Lower lobe of right lung (tissue), 2 donors: ENCODE results near the gene TMEM259. TPM values are rescaled to one million over a fixed set of nuclear protein-coding genes. Genes with fewer than 3 reads are reported as not detected.

Source experiments
- ATAC-seq, 2 donors: fragments of 200-7000 bp; cut with Tn5 transposase; one replicate each; pipeline ENCODE4 v1.9.1; 2020 to 2022; ENCODE audit warnings: mild to moderate bottlenecking in 2 of 2, moderate library complexity in 2 of 2
- DNase-seq: peaks from one replicate; pipeline ENCODE4 v3.0.0-alpha.2; 2020
- H3K27ac ChIP-seq: fragments of 200-600 bp; one replicate; pipeline ENCODE4 v1.8.0; 2022
- H3K27me3 ChIP-seq: fragments of 200-600 bp; one replicate; pipeline ENCODE4 v1.8.0; 2022; ENCODE audit warnings: low read depth
- H3K36me3 ChIP-seq: fragments of 200-600 bp; one replicate; pipeline ENCODE4 v1.8.0; 2022; ENCODE audit warnings: mild to moderate bottlenecking
- H3K4me1 ChIP-seq: fragments of 200-600 bp; one replicate; pipeline ENCODE4 v1.8.0; 2022
- H3K4me3 ChIP-seq: fragments of 200-600 bp; one replicate; pipeline ENCODE4 v1.8.0; 2022; ENCODE audit warnings: mild to moderate bottlenecking
- H3K9me3 ChIP-seq: fragments of 200-600 bp; one replicate; pipeline ENCODE4 v1.8.0; 2022
- intact Hi-C: fragments of 100-400 bp; cut with DNase I; formaldehyde crosslinking; loops from one replicate; pipeline ENCODE4 v1.11.0; 2022
- total RNA-seq: library from RNA; stranded (reverse); fragmentation: NEBNext Ultra II Directional; extraction: Animal tissue kit (Norgen Biotek cat#: 25700); gene quantifications from one replicate; pipeline ENCODE4 v1.2.1, GENCODE V29; 2021
- TF ChIP-seq, protein P1 (sequence below): fragments of 200-600 bp; IDR thresholded peaks from one replicate; pipeline ENCODE4 v1.8.0; 2022; ENCODE audit warnings: antibody characterized with exemption, mild to moderate bottlenecking
- donor health status: DM: no; HTN: yes; CAD: no; lungs with severe emphysema.

TMEM259 gene
- total RNA-seq, 1 donor from 2014 or later, result 159 TPM

DNA sequence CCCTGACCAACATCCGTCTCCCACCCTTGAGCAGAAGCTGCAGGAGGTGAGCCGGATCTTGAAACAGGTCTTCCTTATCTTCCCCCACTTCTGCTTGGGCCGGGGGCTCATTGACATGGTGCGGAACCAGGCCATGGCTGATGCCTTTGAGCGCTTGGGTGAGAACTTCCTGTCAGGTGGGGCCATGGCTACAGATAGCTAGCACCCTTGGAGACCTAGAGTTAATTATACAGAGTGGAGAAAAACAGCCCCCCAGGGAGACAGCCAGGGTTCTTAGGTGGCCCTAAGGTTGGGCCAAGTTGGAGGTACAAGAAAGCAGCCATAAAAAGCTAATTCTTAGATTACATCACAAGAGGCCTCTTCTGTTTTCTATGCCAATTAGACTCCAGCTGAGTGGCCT is 37.2 kb upstream of the TMEM259 start:
- H3K9me3 ChIP-seq, result peaks cover 20% of the 10 kb centered on the region
- H3K36me3 ChIP-seq, result peaks cover 6% of the 10 kb centered on the region
- no peaks in the 10 kb centered on the region for H3K4me1 ChIP-seq
- intact Hi-C loops, result no loop called here
- no peak overlapping the region for H3K27ac ChIP-seq
- TF ChIP-seq, protein P1, sequence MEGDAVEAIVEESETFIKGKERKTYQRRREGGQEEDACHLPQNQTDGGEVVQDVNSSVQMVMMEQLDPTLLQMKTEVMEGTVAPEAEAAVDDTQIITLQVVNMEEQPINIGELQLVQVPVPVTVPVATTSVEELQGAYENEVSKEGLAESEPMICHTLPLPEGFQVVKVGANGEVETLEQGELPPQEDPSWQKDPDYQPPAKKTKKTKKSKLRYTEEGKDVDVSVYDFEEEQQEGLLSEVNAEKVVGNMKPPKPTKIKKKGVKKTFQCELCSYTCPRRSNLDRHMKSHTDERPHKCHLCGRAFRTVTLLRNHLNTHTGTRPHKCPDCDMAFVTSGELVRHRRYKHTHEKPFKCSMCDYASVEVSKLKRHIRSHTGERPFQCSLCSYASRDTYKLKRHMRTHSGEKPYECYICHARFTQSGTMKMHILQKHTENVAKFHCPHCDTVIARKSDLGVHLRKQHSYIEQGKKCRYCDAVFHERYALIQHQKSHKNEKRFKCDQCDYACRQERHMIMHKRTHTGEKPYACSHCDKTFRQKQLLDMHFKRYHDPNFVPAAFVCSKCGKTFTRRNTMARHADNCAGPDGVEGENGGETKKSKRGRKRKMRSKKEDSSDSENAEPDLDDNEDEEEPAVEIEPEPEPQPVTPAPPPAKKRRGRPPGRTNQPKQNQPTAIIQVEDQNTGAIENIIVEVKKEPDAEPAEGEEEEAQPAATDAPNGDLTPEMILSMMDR, result no peak
- DNase-seq, result no peak
- H3K27me3 ChIP-seq, result no peaks in the 10 kb centered on the region
- no peak overlapping the region for H3K4me3 ChIP-seq
- no peak for ATAC-seq

DNA sequence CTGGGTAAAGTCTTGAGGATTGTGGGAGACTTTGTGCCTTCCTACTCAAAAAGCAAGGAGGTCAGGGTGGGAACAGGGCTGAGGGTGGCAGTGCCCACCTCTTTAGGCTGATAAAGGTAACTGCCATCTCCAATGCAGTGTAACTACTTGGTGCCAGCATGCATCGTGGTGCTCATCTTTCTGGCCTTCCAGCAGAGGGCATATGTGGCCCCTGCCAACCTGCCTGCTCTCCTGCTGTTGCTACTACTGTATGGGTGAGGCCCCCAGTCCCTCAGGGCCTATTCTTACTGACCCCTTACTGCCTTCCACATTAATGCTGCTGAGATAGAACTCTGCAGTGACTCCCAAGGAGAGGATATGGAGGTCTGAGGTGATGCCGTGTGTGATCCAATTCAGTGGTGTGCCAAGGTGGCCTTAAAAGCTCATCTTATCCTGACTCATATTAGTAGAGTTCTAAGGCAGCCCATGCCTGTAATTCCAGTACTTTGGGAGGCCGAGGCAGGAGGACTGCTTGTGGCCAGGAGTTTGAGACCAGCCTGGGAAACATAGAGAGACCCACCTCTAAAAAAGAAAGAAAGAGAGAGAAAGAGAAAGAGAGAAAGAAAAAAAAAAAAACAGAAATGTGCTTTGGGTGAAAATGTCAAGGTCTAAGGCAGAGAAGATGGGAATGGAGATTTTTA is 36.4 kb upstream of the TMEM259 start:
- peak; percentile 30 to 66 for ATAC-seq
- Histone ChIP-seq H3K4me3 (no peak overlapping the region), H3K4me1 (no peaks in the 10 kb centered on the region), H3K27ac (no peak overlapping the region), H3K27me3 (no peaks in the 10 kb centered on the region), H3K36me3 (peaks cover 6% of the 10 kb centered on the region), H3K9me3 (peaks cover 20% of the 10 kb centered on the region)
- TF ChIP-seq, protein P1, result peak; percentile 26
- intact Hi-C loops, result no loop called here
- no peak for DNase-seq

DNA sequence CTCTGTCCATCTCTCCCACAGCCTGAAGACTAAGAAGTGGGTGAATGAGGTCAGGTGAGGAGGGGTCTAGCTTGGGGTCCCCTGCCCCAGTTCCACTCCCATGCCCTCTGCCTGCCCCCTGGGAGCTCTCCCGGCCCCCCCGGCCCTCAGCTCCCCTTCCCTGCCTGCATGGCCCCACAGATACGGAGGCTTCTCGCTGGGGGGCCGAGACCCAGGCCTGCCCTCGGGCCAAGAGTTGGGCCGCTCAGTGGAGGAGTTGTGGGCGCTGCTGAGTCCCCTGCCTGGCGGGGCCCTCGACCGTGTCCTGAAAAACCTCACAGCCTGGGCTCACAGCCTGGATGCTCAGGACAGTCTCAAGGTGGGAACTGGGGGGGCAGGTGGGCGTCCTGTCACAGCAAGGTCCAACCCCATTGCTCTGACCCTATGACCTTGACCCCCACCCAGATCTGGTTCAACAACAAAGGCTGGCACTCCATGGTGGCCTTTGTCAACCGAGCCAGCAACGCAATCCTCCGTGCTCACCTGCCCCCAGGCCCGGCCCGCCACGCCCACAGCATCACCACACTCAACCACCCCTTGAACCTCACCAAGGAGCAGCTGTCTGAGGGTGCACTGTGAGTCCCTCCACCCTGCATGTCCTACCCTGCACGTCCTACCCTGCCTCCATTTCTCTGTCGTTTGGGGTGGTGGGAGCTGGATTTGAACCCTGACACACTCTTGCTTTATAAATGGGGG is 35.1 kb upstream of the TMEM259 start:
- TF ChIP-seq, protein P1, result no peak
- Histone ChIP-seq H3K4me1 (no peaks in the 10 kb centered on the region), H3K27ac (no peak overlapping the region), H3K27me3 (no peaks in the 10 kb centered on the region), H3K9me3 (peaks cover 20% of the 10 kb centered on the region), H3K4me3 (no peak overlapping the region), H3K36me3 (peaks cover 6% of the 10 kb centered on the region)
- DNase-seq (no peak), ATAC-seq (no peak)
- intact Hi-C loops, result no loop called here

DNA sequence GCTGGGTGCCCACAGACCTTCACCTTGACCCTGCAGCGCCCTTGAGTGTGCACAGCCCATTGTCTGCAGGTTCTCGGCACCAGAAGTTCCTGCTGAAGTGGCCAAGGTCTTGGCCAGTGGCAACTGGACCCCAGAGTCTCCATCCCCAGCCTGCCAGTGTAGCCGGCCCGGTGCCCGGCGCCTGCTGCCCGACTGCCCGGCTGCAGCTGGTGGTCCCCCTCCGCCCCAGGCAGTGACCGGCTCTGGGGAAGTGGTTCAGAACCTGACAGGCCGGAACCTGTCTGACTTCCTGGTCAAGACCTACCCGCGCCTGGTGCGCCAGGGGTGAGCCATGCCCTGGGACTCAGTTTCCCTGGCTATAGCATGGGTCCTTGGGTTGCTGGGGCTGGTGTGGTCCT is 34.1 kb upstream of the TMEM259 start:
- Histone ChIP-seq H3K4me3 (no peak overlapping the region), H3K36me3 (peaks cover 6% of the 10 kb centered on the region), H3K27ac (no peak overlapping the region), H3K4me1 (no peaks in the 10 kb centered on the region), H3K27me3 (no peaks in the 10 kb centered on the region), H3K9me3 (peaks cover 20% of the 10 kb centered on the region)
- ATAC-seq (no peak), DNase-seq (no peak)
- TF ChIP-seq, protein P1, result no peak
- intact Hi-C loops, result no loop called here

DNA sequence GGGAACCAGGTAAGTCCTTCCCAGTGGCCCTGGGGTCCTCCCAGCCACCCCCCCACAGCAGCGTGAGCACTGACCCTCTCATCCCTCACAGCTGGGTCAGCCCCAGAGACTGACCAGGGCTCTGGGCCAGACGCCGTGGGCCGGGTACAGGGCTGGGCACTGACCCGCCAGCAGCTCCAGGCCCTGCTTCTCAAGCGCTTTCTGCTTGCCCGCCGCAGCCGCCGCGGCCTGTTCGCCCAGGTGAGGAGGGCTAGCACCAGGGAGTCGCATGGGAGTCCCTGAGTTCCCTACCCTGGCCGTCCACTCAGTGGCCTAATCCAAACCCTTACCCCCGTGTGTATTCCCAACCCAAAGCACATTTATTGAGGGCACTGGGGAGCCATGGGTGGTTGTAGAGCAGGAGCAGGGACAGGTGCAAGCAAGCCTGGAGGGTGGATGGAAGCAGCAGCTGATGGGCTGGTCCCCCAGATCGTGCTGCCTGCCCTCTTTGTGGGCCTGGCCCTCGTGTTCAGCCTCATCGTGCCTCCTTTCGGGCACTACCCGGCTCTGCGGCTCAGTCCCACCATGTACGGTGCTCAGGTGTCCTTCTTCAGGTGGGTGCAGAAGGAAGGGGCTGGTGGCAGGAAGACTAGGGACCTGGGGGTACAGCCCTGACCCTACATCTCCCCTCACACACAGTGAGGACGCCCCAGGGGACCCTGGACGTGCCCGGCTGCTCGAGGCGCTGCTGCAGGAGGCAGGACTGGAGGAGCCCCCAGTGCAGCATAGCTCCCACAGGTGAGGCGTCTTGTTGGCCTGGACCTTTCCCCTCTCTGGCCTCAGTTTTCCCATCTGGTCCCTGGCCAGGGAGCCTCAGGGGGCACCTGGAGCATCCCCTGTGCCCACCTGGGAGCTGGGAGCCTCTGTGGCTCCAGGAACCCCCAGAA is 33.4 kb upstream of the TMEM259 start:
- H3K27ac ChIP-seq, result no peak overlapping the region
- H3K36me3 ChIP-seq, result peaks cover 6% of the 10 kb centered on the region
- intact Hi-C loops, result no loop called here
- no peak for ATAC-seq
- H3K4me3 ChIP-seq, result no peak overlapping the region
- H3K4me1 ChIP-seq, result no peaks in the 10 kb centered on the region
- no peak for DNase-seq
- TF ChIP-seq, protein P1, result no peak
- H3K27me3 ChIP-seq, result no peaks in the 10 kb centered on the region
- peaks cover 20% of the 10 kb centered on the region for H3K9me3 ChIP-seq
